Epithelial cell of prostate (primary cell): ENCODE results near the gene SORCS2.
A peak's percentile ranks its signal among the peaks of the same experiment; 100 is the strongest.

Experiments
- DNase-seq: peaks from one replicate; pipeline ENCODE4 v3.0.0-alpha.2; 2011; ENCODE audit warnings: low read depth, low spot score
- H3K27ac ChIP-seq: fragments of 450-650 bp; 2 replicates; pipeline ENCODE4 v1.5.1; 2017; ENCODE audit warnings: mild to moderate bottlenecking

The SORCS2 gene

GRCh38 chr4:7747566-7747965, 555.2 kb downstream of the SORCS2 start:
- no peak for DNase-seq
- no peak overlapping the region for H3K27ac ChIP-seq

- H3K27ac ChIP-seq, result peak overlapping the region; percentile 90
- no peak for DNase-seq
Observed at GRCh38 chr4:7750523-7750922, 558.2 kb downstream of the SORCS2 start.

- no peak overlapping the region for H3K27ac ChIP-seq
- no peak for DNase-seq
Observed at GRCh38 chr4:7750972-7751371, 558.6 kb downstream of the SORCS2 start.

GRCh38 chr4:7752649-7753048, 560.3 kb downstream of the SORCS2 start:
- peak overlapping the region; percentile 35 for H3K27ac ChIP-seq
- DNase-seq, result no peak

GRCh38 chr4:7753271-7753670, 560.9 kb downstream of the SORCS2 start:
- H3K27ac ChIP-seq, result peak overlapping the region; percentile 35
- DNase-seq, result no peak

- no peak overlapping the region for H3K27ac ChIP-seq
- no peak for DNase-seq
Observed at GRCh38 chr4:7753931-7754465, 561.7 kb downstream of the SORCS2 start.

- H3K27ac ChIP-seq, result no peak overlapping the region
- no peak for DNase-seq
Observed at GRCh38 chr4:7754565-7755262, 562.4 kb downstream of the SORCS2 start.

GRCh38 chr4:7755561-7755960, 563.2 kb downstream of the SORCS2 start:
- H3K27ac ChIP-seq, result no peak overlapping the region

GRCh38 chr4:7756071-7756470, 563.7 kb downstream of the SORCS2 start:
- no peak for DNase-seq
- H3K27ac ChIP-seq, result no peak overlapping the region

More at GRCh38 chr4:7755561-7755960, 563.2 kb downstream of the SORCS2 start:
- no peak for DNase-seq

- DNase-seq, result no peak
- H3K27ac ChIP-seq, result no peak overlapping the region
Observed at GRCh38 chr4:7756561-7757355, 564.4 kb downstream of the SORCS2 start.

- H3K27ac ChIP-seq, result no peak overlapping the region
- no peak for DNase-seq
Observed at GRCh38 chr4:7757501-7758471, 565.4 kb downstream of the SORCS2 start.

- H3K27ac ChIP-seq, result no peak overlapping the region
- no peak for DNase-seq
Observed at GRCh38 chr4:7758476-7758875, 566.1 kb downstream of the SORCS2 start.

- DNase-seq, result no peak
- no peak overlapping the region for H3K27ac ChIP-seq
Observed at GRCh38 chr4:7759216-7759615, 566.9 kb downstream of the SORCS2 start.

GRCh38 chr4:7759635-7760034, 567.3 kb downstream of the SORCS2 start:
- no peak for DNase-seq
- H3K27ac ChIP-seq, result no peak overlapping the region

GRCh38 chr4:7760228-7760627, 567.9 kb downstream of the SORCS2 start:
- no peak overlapping the region for H3K27ac ChIP-seq
- no peak for DNase-seq

GRCh38 chr4:7760706-7761105, 568.4 kb downstream of the SORCS2 start:
- H3K27ac ChIP-seq, result no peak overlapping the region
- no peak for DNase-seq

GRCh38 chr4:7761312-7761711, 569.0 kb downstream of the SORCS2 start:
- no peak for DNase-seq
- H3K27ac ChIP-seq, result no peak overlapping the region

- no peak for DNase-seq
- H3K27ac ChIP-seq, result no peak overlapping the region
Observed at GRCh38 chr4:7761720-7762119, 569.4 kb downstream of the SORCS2 start.

GRCh38 chr4:7762376-7763030, 570.2 kb downstream of the SORCS2 start:
- DNase-seq, result no peak
- H3K27ac ChIP-seq, result no peak overlapping the region

GRCh38 chr4:7763106-7763505, 570.8 kb downstream of the SORCS2 start:
- H3K27ac ChIP-seq, result no peak overlapping the region
- no peak for DNase-seq
